Astrocyte (in vitro differentiated cells and primary cell): ENCODE results near the gene KDELR1.

ENCODE experiments used
- EZH2 ChIP-seq: IDR thresholded peaks from 2 replicates; pipeline ENCODE4 v1.6.1; 2012; ENCODE audit warnings: mild to moderate bottlenecking, low read length, inconsistent platforms; ENCODE audit not compliant: insufficient read depth
- TF ChIP-seq, protein P1 (sequence below): IDR thresholded peaks from 2 replicates; pipeline ENCODE4 v1.5.1; 2011; ENCODE audit warnings: low read depth, mild to moderate bottlenecking, inconsistent platforms, low read length, moderate library complexity; ENCODE audit not compliant: insufficient read depth

GRCh38 chr19:48398102-48398374 lies 6.7 kb upstream of the KDELR1 start:
- TF ChIP-seq, protein P1, sequence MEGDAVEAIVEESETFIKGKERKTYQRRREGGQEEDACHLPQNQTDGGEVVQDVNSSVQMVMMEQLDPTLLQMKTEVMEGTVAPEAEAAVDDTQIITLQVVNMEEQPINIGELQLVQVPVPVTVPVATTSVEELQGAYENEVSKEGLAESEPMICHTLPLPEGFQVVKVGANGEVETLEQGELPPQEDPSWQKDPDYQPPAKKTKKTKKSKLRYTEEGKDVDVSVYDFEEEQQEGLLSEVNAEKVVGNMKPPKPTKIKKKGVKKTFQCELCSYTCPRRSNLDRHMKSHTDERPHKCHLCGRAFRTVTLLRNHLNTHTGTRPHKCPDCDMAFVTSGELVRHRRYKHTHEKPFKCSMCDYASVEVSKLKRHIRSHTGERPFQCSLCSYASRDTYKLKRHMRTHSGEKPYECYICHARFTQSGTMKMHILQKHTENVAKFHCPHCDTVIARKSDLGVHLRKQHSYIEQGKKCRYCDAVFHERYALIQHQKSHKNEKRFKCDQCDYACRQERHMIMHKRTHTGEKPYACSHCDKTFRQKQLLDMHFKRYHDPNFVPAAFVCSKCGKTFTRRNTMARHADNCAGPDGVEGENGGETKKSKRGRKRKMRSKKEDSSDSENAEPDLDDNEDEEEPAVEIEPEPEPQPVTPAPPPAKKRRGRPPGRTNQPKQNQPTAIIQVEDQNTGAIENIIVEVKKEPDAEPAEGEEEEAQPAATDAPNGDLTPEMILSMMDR, result no peak
- TF ChIP-seq EZH2, result no peak
